HG02885 (cell line): ENCODE results near the gene TPST2.

ENCODE experiments used
- ATAC-seq: cut with Tn5 transposase; IDR thresholded peaks from one replicate; pipeline ENCODE4 v1.9.1; 2021; ENCODE audit warnings: mild to moderate bottlenecking; ENCODE audit not compliant: unreplicated experiment, poor library complexity

TPST2 gene

DNA sequence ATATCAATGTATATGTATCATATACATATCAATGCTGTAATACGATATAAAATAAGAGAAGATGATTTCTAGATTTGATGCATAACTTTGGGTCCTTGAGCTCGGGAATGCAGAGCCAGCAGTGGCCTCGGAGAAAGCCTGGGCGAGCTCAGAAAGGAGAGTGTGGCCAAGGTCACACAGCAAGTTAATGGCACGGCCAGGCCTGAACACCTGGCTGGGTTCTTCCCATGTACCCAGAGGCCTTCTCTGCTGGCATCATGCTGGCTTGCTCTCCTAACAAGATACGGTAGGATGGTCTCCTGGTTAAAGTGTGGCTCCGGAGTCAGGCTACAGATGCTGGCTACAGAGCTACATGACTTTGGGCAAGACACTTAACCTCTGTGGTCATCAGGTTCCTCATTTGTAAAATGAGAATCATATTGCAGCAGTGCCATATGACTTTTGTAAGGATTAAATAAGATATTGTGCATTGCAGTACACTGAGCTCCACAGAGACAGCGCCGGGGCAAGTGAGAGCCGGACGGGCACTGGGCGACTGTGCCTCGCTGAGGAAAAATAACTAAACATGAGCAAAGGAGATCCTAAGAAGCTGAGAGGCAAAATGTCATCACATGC lies 29.9 kb downstream of the TPST2 start:
- no peak for ATAC-seq

GRCh38 chr22:26558248-26558895 lies 31.6 kb downstream of the TPST2 start:
- ATAC-seq = no peak

GRCh38 chr22:26556904-26557303 lies 33.0 kb downstream of the TPST2 start:
- no peak for ATAC-seq

- no peak for ATAC-seq
These were observed 34.5 kb downstream of the TPST2 start for GRCh38 chr22:26555478-26555877.

- ATAC-seq = no peak
These were observed 35.0 kb downstream of the TPST2 start for GRCh38 chr22:26554956-26555355.

DNA sequence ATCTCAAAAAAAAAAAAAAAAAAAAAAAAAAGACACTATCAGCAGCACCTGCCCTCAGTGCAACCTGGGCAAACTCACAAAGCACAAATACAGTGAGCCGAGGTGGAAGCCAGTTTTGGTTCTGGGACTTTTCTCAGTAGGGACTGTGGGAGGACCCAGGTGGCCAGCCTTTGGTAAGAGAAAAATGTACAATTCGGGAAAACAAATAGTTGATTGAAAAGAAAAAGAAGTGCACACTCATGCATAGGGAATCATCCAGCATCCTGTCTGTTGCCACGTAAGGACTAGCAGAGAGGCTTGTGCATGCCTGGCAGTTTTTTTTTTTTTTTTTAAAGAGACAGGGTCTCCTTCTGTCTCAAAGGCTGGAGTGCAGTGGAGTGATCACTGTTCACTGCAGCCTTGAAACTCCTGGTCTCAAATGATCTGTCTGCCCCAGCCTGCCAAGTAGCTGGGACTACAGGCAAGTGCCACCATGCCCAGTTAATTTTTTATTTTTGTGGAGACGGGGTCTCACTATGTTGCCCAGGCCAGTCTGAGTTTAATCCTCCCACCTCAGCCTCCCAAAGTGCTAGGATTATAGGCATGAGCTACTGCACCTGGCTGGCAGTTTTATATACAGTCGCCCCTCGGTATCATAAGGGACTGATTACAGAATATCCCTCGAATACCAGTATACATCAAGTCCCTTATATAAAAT lies 36.7 kb downstream of the TPST2 start:
- no peak for ATAC-seq

- no peak for ATAC-seq
These were observed 37.5 kb downstream of the TPST2 start for GRCh38 chr22:26552466-26552865.

DNA sequence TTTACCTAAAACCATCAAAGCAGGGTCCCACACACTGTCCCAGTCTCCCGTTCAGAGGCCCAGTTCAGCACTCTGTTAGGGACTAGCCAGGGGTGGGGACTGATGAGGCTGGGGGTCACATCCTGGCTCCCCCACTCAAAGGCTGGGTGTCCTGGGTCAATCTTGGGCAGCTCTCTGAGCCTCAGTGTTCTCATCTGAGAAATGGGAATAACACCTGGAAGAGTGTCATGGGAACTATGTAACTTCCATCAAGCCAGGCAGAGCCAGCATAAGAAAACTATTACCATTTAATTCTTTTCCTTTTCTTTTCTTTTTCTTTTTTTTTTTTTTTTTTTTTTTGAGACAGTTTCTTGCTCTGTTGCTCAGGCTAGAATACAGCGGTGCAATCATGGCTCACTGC lies 38.4 kb downstream of the TPST2 start:
- no peak for ATAC-seq

DNA sequence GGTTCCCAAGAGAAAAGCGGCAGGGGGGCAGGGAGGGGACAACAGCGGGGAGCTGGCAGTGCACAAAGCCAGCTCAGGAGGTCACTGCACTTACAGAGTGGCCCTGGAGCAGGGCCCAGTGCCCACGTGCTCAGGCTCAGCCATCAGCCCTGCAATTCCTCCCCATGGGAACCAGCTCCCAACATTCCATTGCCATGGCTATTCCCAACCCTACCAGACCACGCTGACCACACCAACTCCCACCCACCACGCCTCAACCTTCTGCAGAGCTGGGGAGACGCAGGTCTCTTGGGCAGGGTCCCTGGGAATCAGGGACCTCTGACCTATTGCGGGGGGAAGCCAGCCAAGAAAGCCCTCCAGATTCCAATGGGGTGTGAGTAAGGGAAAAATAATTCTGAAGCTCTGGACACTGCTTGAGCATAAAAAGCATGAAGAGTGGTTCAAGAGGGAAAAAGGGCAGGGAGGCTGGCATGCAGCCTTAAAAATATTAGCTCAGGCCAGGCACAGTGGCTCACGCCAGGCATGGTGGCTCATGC lies 39.4 kb downstream of the TPST2 start:
- ATAC-seq = no peak

DNA sequence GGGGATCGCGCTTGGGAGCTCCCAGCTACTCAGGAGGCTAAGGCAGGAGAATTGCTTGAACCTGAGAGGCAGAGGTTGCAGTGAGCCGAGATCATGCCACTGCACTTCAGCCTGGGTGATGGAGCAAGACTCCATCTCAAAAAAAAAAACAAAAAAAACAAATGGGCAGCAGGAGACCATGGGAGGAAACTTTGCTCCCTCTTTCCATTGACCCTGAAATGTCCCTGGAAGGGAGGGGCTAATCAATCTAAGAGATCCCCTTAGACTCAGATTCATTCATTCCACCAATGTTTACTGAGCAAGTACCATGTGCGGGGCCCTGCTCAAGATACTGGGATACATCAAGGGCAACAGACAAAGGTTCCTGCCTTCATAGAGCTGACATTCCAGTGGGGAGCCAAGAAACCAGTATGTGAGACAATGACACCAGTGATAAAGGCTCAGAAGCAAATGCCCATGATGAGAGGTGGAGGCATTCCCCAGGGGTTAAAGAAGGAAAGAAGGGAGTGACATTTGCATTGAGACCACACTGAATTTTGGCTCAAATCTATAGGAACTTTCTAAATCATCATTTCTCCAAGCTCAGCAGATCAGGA lies 39.9 kb downstream of the TPST2 start:
- no peak for ATAC-seq

- ATAC-seq = no peak
These were observed 40.9 kb downstream of the TPST2 start for GRCh38 chr22:26548984-26549383.

DNA sequence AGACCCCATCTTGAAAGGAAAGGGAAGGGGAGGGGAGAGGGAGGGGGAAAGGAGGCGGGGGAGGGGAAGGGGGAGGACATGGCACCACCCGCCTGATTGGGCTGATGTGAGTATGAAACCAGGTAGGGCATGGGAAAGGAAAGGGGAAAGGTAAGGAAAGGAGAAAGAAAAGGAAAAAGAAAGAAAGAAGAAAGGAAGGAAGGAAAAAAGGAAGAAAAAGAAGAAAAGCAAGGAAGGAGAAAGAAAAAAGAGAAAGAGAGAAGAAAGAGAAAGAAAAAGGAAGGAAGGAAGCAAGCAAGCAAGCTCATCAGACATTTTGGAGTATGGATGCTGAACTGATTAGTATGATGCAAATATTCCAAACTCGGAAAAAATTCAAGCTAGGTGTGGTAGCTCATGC lies 41.6 kb downstream of the TPST2 start:
- no peak for ATAC-seq

- no peak for ATAC-seq
These were observed 42.1 kb downstream of the TPST2 start for GRCh38 chr22:26547837-26548236.

DNA sequence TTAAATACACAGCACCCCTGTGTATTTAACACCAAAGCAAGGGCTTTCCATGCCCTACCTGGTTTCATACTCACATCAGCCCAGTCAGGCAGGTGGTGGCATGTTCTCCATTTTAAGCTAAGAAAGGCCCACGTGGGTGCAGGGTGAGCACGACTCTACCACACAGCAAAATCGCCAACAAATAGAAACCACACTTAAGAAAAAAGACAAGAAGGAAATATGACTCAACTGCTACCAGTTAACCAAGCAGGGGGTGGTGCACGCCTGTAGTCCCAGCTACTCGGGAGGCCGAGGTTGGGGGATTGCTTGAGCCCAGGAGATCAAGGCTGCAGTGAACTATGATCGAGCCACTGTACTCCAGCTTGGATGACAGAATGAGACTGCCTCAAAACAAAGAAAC lies 42.5 kb downstream of the TPST2 start:
- no peak for ATAC-seq

DNA sequence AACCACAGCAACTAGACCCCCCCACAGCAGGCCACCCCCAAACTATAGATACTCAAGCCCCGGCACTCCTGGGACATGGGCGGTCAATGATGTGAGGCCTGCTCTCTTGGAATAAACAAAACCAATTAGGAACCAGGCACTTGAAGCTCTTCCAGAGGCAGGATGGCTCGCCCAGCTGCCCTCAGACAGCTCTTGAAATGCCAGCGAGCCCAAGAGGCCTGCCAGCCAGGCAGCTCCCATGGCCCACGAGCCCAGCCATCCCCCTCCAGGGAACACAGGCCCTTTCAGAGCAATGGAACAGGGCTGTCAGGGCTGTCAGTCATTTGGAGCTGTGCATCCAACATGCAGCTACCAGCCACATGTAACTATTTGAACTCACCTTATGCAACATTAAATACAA lies 43.6 kb downstream of the TPST2 start:
- ATAC-seq = no peak

DNA sequence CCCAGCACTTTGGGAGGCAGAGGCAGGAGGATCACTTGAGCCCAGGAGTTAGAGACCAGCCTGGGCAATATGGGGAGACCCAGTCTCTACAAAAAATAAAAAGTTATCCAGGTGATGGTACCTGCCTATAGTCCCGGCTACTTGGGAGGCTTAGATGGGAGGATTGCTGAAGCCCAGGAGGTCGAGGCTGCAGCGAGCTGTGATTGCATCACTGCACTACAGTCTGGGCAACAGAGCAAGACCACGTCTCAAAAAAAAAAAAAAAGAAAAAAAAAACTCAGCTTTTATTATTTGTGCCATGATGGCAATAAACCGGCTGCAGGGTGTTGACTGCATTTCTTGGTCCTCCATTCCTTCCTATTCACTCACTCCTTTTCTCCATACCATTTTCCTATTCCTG lies 44.1 kb downstream of the TPST2 start:
- no peak for ATAC-seq

- no peak for ATAC-seq
These were observed 44.5 kb downstream of the TPST2 start for GRCh38 chr22:26545385-26545784.

DNA sequence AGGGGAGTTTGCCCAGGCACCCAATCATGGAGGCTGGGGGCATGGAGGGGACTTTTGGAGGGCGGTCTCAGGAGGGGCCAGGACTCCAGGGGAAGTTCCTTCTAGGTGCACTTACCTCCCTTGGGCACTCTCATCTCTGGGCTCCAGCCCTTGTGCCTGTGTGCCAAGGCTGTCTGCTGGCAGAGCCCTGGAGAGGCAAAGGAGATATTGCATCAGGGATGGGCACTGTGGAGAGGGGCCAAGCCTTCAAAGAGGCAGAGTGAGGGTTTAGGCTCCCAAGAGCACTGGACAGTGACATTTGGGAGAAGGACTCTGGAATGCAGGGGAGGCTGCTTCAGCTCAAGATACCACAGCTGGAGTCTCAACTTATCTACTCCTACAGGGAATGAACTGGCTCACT lies 45.4 kb downstream of the TPST2 start:
- ATAC-seq = no peak

GRCh38 chr22:26542831-26543230 lies 47.1 kb downstream of the TPST2 start:
- no peak for ATAC-seq

GRCh38 chr22:26541167-26541819 lies 48.6 kb downstream of the TPST2 start:
- no peak for ATAC-seq

DNA sequence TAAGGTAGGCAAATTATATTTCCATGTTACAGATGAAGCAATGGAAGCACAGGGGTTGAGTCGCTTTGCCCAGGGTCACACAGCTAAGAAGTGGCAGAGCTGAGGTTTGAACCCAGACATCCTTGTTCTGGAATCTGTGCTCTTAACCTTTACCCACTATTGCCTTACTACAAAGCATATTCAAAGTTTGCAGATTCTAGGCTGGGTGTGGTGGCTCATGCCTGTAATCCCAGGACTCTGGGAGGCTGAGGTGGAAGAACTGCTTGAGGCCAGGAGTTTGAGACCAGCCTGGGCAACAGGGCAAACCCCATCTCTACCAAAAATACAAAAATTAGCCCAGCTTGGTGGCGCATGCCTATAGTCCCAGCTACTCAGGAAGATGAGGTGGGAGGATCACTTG lies 49.8 kb downstream of the TPST2 start:
- ATAC-seq = no peak
